ENCODE measurements around the gene ARMC2.
"Not testable (repeated sequence)": the region's sequence is repeated elsewhere in the genome, so short reads cannot be mapped to it uniquely, and the experiment has no call there.

ARMC2 gene

DNA sequence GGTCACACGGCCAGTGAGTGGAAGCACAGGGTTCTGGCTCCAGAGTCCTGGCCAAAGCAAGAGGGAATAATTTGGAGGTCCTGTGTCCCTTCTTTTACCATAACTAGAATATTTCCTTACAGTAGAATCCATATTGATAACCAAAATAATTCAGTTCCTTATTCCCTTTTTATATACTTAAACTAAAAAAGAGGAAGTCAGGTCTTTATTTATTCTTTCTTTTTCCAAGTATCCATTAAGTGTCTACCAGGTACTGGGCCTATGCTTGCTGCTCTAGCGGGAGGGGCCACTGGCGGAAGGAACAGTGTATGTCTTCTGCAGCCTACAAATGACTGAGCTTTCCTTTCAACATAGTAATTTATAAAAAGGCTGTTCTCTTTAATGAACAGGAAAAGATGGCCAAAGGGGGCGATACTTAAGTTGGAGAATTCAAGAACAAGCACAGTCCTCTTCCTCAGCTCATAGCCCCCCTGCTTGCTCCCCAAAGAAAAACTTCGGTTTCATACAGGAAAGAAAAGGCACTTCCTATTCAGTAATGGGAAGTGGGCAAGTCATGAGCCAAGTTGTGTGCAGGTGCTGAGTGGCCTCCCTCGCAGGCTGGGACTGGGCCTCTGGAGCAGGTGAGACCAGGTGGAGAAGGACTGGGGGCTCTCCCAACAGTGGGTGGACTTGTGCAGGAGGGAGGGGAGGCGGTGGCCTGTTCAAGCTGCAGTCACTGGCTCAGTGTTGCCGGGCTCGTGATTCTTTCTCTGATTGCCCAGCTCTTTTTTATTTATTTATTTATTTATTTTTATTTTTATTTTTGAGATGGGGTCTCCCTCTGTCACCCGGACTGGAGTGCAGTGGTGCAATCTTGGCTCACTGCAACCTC is 110.9 kb downstream of the ARMC2 start:
- DNase-seq: no peak

DNA sequence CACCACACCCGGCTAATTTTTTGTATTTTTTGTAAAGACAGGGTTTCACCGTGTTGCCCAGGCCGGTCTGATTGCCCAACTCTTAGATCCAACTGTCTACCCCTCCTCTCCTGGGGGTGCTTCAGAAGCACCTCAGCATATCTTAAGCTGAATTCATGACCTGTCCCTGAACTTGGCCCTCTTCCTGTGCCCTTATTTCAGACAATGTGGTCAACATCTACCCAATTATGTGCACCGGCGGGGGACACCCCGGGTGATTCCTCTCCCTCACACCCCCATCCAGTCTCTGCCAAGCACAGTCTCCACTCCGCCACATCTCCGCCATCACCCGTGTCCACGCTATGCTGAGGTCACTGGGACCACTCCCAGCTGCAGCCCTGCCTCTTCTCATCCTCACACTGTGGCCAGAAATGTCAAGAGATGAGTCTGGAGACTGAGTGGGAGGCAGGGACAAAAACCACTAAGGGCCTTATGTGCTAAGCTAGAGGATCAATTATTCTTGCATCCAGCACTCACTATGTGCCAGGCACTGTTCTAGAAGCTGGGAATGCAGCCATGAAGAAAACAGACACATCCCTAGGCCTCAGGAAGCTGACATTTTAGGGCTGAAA is 111.9 kb downstream of the ARMC2 start:
- no peak for DNase-seq

DNA sequence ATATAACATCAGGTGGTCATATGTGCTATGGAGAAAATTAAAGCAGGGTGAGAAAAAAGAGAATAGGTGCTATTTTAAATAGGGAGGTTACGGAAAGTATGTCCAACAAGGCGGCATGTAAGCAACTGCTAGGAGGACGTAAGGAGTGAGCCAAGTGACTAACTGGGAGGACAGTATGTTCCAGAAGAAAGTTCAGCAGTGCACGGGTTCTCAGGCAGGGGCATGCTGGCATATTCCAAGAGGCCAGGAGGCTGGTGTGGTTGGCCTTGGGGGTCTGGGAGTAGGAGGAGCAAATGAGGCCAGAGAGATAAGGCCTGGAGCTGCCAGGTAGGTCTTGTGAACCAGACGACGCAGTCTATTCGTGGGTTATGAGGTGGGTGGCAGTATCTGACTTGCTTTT is 112.4 kb downstream of the ARMC2 start:
- no peak for DNase-seq

DNA sequence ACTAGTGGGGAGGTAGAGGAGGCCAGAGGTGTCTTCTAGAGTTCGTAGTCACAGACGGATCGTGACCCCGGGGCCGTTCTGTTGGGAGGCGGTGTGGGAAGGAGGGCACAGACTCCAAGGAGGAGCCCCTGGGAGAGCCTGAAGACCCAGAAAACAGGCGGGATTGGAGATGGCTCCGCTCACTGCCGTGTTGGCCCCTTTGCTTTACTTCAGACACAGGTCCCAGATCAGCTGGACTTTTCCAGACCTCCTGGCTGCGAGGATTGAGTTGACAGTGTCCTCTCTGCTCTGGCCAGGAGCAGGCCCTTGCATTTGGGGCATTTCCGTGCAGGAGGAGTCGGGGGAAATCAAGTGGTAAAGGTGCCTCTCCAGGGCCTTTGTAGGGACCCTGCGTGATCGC is 112.9 kb downstream of the ARMC2 start:
- no peak for DNase-seq

DNA sequence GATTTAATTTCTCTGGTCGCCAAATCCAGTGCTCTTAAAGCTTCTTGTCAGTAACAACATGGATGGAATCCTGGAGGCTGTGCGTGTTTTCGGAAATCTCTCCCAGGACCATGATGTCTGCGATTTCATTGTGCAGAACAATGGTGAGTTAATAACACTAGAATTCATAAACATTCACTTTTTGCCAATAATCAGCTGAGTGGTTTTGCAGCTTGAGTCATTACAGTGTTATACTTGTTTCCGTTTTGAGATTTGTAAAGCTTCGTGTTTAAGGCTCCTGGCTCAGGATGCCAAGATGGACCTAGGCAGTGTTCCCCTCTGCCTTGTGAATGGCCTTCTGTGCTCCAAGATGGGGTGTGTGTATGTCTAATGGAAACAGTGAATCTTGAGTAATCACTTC is 113.8 kb downstream of the ARMC2 start:
- DNase-seq: no peak

DNA sequence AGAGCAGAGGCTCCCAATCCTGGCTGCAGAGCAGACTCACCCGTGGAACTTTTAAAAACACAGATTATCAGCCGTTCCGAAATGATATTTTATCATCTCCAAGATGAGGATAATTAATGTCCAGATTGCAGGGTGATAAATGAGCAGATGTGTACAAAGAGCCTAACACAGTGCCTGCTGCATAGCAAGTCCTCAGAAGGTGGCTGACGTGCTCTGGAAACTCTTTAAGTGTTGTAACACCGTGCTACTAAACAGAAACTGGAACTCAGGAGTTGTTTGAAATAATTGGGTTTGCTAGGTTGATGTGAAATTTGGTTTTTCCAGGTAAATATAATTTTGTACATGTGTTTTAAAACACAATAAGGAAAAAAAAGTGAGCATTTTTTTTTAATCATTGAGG is 118.0 kb downstream of the ARMC2 start:
- DNase-seq: no peak

DNA sequence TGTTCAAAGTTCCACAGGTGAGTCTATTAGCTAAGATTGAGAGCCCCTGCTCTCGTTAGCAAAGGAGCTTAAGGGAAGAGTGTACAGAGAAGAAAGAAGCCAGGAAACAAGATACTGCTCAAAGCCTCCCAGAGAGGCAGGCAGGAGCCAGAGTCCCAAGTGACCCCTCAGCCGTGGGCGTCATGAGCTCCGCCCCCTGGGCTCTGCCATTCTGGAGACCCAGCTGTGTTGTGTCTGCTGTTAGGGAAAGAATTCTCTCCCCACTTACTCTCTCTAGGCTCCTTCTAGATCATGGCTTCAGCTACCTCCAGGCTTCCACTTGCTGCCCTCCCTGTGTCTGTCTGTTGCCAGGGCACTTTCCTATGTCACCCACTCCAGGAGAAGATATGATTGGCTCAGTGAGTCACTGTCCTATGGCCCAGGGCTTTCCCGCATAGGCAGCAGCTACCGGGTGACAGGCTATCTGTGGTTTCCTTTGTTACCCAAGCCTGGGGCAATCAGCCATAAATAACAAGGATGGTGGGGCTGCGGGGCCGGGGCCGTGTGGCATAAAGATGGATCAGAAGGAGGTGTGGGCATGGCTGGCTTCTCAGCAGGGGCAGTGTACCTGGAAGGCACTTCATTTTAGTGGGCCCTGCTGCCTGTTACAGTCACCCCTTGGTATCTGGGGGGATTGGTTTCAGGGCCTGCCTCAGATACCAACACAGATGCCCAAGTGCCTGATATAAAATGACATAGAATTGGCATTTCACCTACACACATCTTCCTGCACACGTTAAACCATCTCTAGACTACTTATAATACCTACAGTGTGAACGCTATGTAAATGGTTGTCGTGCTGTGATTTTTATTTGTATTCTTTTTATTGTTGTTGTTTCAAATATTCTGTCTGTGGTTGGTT is 118.9 kb downstream of the ARMC2 start:
- DNase-seq: peak; percentile 32

DNA sequence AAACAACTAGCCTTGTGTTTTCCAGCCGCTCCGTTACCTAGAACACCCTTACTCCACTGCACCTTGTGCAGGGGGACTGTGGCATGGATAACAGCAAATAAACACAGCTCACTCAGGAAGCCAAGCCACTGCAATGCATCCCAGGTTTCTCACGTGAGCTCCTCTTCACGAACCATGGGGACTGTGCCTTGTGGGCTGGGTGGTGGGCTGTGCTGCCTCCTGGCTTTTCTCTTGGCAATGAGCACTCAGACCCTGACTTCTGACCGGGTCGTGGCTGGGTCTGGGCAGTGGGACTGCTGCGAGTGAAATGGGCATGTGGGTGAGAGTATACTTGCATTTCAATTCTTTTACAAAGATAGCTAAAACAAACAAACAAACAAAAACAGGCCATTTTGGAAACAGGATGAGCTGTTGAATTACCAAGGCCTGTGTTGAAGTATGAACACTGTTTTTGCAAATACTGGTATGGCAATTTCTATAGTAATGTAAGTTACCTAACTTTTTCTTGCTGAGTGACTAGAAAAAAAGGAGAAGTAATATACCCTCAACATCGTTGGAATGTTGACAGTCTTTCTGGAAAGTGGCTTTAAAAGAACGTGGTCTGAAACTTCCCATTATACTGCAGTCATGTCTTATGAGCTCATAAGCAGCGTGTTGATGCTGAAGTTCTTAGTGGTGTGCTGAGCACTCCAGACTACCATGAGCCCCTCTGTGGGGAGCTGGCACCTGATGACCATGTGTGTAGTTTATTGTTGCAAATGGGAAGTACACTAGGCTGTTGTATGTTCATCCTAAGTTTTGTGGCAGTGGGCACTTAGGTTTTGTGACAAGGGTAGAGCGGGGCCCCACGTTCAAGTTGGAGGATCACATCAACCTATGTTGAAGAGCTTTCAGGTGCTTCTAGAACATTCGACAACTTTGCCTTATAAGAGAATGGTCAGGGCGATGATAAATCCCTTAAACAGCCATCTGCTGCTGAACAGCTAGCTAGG is 120.4 kb downstream of the ARMC2 start:
- DNase-seq: no peak

DNA sequence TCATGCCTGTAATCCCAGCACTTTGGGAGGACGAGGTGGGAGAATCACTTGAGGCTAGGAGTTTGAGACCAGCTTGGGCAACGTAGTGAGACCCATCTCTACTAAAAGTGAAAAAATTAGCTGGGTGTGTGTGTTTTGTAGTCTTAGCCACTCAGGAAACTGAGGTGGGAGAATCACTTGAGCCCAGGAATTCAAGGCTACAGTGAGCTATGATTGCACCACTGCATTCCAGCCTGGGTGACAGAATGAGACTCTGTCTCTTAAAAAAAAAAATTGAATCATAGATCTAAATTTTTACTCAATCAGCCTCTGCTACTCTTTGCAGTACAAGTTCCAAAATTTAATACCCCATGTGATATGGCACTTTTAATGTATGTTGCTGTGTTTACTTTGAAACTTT is 121.6 kb downstream of the ARMC2 start:
- DNase-seq: no peak

DNA sequence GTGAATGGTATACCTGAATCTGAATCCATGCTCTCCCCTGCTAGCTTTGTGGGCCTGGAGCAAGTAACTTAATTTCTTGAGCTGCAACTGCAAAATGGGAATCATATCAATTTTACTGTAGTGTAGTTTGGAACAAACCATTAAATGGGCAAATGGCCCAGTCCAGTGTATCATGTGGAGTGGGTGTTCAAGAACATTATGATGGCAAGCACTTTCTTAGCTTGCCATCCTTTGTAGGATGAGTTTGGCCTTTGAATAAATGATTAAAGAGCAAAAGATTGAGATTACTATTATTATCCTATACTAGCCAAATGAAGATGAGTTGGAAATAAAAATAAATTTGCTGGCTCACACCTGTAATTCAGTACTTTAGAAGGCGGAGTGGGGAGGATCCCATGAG is 126.0 kb downstream of the ARMC2 start:
- no peak for DNase-seq

DNA sequence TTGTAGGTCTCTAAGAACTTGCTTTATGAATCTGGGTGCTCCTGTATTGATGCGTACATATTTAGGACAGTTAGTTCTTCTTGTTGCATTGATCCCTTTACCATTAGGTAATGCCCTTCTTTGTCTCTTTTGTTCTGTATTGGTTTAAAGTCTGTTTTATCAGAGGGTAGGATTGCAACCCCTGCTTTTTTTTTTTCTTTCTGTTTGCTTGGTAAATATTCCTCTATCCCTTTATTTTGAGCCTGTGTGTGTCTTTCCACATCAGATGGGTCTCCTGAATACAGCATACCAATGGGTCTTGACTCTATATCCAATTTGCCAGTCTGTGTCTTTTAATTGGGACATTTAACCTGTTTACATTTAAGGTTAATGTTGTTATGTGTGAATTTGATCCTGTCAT is 130.4 kb downstream of the ARMC2 start:
- not testable (repeated sequence) for DNase-seq

DNA sequence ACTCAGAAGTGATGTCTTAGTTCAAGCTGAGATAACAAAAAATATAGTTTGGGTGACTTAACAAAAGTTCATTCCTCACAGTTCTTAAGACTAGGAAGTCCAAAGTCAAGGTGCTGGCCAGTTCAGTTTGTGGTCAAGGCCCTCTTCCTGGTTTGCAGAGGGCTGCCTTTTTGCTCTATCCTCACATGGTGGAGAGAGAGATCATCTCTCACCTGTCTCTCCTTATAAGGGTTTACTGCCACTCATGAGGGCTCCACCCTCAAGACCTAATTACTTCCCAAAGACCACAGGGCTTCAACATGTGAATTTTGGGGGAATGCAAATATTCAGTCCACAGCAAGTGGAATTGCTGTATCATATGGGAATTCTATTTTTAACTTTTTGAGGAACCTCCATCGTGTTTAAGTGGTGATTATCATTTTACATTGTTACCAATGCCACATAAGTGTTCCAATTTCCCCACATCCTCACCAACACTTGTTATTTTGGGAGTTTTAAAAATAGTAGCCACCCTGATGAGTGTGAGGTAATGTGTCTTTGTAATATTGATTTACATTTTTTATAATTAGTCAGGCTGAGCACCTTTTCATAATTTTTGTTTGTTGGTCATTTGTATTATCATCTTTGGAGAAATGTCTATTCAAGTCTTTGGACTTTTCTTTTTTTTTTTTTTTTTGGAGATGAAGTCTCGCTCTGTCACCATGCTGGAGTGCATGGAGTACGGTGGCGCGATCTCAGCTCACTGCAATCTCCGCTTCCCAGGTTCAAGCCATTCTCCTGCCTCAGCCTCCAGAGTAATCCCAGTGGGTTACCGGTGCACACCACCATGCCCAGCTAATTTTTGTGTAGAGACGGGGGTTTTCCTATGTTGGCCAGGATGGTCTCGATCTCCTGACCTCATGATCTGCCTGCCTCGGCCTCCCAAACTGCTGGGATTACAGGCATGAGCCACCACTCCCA is 134.2 kb downstream of the ARMC2 start:
- DNase-seq: no peak

DNA sequence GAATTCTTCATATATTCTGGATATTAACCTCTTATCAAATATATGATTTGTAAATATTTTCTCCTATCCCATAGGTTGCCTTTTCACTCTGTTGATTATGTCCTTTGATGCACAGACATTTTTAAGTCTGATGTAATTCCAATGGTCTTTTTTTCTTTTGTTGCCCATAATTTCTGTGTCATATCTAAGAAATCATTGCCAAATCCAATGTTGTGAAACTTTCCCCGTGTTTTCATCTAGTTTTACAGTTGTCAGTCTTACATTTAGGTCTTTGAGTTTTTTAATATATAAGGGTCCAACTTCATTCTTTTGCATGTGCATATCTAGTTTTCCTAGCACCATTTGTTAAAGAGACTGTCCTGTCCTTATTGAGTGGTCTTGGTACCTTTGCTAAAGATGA is 134.9 kb downstream of the ARMC2 start:
- no peak for DNase-seq

DNA sequence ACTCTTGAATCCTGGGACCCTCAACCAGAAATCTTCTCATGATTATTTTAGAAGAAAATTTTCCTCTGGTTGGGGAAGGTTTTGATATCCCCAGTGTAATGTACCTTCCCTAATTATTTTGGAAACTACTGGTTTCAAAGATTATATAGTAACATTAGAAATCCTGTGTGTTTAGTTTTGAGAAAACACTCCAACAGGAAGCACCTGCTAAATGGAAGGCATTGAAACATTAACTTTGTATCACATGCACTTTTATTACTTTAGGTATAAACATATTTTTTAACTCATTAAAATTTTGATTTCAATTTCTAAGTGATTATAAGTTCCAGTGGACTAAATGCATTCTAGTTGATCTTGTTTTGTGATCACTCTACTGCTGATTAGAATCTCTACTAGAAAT is 137.1 kb downstream of the ARMC2 start:
- DNase-seq: no peak

DNA sequence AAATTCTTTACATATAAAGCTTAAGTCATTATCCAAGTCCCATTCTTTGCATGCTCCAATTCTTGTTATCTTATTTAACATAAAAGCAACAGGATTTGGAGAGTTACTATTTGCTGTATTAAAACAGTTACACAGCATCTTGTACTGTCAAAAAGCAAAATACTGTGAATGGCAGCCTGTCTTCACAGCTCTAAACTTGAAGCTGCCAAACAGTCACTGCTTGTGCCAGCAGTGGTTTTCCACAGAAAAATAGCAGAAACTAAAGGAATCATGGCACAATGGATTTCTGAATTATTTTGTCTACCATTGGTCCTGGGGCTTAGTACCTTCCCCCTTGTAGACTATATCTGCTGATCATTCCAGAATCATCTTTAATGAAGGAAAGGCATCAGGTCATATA is 138.9 kb downstream of the ARMC2 start:
- DNase-seq: no peak

DNA sequence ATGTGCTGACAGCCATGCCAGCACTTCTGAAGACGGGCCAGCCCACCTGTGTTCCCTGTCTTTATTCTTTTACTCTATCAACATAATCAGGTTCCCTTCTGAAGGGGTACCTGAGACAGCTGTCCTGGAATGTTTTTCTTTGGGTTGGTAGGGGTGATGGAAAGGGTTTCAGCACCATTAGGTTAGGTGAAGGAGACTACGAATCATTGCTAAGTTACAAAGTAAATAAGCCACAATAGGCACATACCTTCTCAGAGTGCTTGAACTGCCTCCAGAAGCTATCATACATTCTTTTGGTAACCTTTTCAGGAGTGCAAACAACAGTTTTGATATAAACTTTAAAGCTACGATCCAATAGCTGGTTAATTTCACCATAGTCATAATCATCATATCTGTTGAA is 140.1 kb downstream of the ARMC2 start:
- no peak for DNase-seq

DNA sequence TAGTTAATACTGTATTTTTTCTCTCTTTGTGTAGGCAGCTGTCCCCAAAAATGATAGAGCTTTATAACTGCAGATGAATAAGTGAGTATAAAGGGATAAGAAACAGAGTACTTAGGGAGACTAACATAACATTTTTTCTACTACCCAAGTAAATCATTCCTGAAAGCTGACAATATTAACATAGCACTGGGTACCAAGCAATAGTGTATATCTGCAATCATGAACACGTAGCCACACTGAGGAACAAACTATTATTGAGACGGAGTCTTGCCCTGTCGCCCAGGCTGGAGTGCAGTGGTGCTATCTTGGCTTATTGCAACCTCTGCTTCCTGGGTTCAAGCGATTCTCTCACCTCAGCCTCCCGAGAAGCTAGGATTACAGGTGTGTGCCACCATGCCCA is 140.5 kb downstream of the ARMC2 start:
- no peak for DNase-seq

DNA sequence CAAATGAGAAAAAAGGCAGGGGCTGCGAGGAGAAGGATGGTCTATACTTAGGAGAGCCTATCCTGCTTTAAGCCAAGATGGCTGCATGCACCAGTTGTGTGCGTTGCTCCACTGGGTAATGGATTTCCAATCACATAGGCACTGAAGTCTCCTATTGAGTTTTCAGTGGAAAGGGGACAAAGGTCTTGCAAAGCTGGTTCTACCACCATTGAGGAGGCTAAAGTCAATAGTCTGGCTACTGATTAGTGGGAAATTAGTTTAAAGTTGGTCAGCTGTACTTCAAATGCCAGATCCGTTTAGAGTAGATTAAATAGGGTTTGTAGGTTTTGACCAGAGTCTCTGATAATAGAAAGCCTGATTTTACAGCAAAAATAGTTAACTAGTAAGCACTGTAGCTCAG is 141.5 kb downstream of the ARMC2 start:
- DNase-seq: no peak

DNA sequence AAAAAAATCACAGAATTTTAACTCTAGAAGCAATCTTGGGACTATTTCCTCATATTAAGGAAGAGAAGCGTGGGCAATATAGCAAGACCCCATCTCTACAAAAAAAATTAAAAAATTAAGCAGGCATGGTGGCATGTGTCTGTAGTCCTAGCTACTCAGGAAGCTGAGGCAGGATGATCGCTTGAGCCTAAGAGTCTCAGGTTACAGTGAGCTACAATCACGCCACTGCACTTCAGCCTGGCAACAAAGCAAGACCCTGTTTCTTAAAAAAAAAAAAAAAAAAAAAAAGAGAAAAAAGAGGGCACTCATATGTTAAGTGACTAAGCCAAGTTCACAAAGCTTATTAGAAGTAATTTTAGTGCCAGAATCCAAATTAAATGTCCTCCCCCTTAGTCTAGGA is 145.7 kb downstream of the ARMC2 start:
- DNase-seq: no peak

DNA sequence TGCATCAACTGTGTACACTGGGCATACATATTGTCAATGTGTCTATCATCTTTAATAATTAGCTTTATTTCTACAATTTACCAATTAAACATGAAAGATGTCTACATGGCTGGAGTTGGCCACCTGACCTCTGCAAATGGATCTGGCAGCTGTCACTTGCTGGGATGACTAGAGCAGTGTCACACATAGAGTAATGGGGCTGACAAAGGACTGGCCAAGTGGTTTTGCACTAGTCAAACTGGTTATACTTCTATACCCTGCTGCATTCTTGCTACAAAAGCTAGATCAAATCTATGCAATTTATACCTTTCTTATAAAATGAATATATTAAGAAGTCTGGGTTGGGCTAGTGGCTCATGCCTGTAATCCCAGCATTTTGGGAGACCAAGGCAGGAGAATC is 147.1 kb downstream of the ARMC2 start:
- no peak for DNase-seq

DNA sequence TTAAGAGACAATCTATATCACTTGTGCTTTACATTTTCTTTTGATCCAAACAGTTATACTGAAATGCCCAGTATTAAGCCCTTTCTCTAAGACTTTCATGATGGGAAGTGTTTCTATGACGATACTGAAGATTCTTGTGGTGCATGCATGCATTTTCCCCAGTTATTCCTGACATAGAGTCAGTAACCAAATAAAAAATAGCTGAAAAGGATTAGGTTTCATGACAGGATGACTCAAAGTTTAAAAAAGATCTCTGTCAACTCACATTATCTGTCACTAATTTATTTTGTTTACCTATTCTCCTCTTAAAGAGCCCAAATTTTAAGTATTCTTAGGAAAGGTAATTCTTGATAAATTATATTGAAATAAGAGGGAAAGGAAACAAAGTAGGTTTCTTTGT is 148.0 kb downstream of the ARMC2 start:
- no peak for DNase-seq
